Measurements from ENCODE around the gene PACS1.
"Not testable (repeated sequence)": the region's sequence is repeated elsewhere in the genome, so short reads cannot be mapped to it uniquely, and the experiment has no call there.

PACS1 gene

GRCh38 chr11:66274219-66274618 is 204.1 kb downstream of the PACS1 start:
- H3K9me3 ChIP-seq (ENCODE audit: insufficient read depth, low read depth, low read length), result no peaks in the 10 kb centered on the region
- H3K4me3 ChIP-seq (ENCODE audit: low read length, poor library complexity, severe bottlenecking), result no peak overlapping the region
- H2AFZ ChIP-seq (ENCODE audit: low read length), result no peak overlapping the region
- no peaks in the 10 kb centered on the region for H3K9me2 ChIP-seq (replicated peaks; ENCODE audit: low read depth, low read length)
- no peak overlapping the region for H3K9ac ChIP-seq (ENCODE audit: low read depth, low read length, poor library complexity, severe bottlenecking)
- H3K4me2 ChIP-seq (ENCODE audit: low read depth, low read length, poor library complexity, severe bottlenecking), result no peak overlapping the region
- H3K36me3 ChIP-seq (ENCODE audit: insufficient read depth, low read length), result peaks cover 42% of the 10 kb centered on the region; the same call in 1 of the 2 replicates
- TF ChIP-seq EZH2phosphoT487 (IDR thresholded peaks at IDR 0.05; ENCODE audit: borderline replicate concordance), result no peak
- TF ChIP-seq, protein P1, sequence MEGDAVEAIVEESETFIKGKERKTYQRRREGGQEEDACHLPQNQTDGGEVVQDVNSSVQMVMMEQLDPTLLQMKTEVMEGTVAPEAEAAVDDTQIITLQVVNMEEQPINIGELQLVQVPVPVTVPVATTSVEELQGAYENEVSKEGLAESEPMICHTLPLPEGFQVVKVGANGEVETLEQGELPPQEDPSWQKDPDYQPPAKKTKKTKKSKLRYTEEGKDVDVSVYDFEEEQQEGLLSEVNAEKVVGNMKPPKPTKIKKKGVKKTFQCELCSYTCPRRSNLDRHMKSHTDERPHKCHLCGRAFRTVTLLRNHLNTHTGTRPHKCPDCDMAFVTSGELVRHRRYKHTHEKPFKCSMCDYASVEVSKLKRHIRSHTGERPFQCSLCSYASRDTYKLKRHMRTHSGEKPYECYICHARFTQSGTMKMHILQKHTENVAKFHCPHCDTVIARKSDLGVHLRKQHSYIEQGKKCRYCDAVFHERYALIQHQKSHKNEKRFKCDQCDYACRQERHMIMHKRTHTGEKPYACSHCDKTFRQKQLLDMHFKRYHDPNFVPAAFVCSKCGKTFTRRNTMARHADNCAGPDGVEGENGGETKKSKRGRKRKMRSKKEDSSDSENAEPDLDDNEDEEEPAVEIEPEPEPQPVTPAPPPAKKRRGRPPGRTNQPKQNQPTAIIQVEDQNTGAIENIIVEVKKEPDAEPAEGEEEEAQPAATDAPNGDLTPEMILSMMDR (conservative IDR thresholded peaks at IDR 0.05; ENCODE audit: low read length), result no peak
- peaks cover 26% of the 10 kb centered on the region for H4K20me1 ChIP-seq (ENCODE audit: insufficient read depth, low read length, poor library complexity, severe bottlenecking)
- H3K27me3 ChIP-seq (ENCODE audit: insufficient read depth, low read length, poor library complexity, severe bottlenecking), result no peaks in the 10 kb centered on the region
- peaks cover 39% of the 10 kb centered on the region for H3K4me1 ChIP-seq (ENCODE audit: insufficient read depth, low read length, poor library complexity, severe bottlenecking)
- peaks cover 30% of the 10 kb centered on the region for H3K79me2 ChIP-seq (ENCODE audit: insufficient read depth, low read length)
- H3F3A ChIP-seq (ENCODE audit: low read depth), result no peaks in the 10 kb centered on the region

GRCh38 chr11:66275396-66275795 is 205.3 kb downstream of the PACS1 start:
- Histone ChIP-seq H3K4me2 (ENCODE audit: low read depth, low read length, poor library complexity, severe bottlenecking) (no peak overlapping the region), H3K27me3 (ENCODE audit: insufficient read depth, low read length, poor library complexity, severe bottlenecking) (no peaks in the 10 kb centered on the region), H2AFZ (ENCODE audit: low read length) (no peak overlapping the region), H3K4me3 (ENCODE audit: low read length, poor library complexity, severe bottlenecking) (no peak overlapping the region), H3F3A (ENCODE audit: low read depth) (no peaks in the 10 kb centered on the region), H3K79me2 (ENCODE audit: insufficient read depth, low read length) (peaks cover 18% of the 10 kb centered on the region), H3K9ac (ENCODE audit: low read depth, low read length, poor library complexity, severe bottlenecking) (no peak overlapping the region), H3K9me3 (ENCODE audit: insufficient read depth, low read depth, low read length) (no peaks in the 10 kb centered on the region), H4K20me1 (ENCODE audit: insufficient read depth, low read length, poor library complexity, severe bottlenecking) (peaks cover 16% of the 10 kb centered on the region), H3K9me2 (replicated peaks; ENCODE audit: low read depth, low read length) (no peaks in the 10 kb centered on the region), H3K4me1 (ENCODE audit: insufficient read depth, low read length, poor library complexity, severe bottlenecking) (peaks cover 28% of the 10 kb centered on the region), H3K36me3 (ENCODE audit: insufficient read depth, low read length) (peaks cover 42% of the 10 kb centered on the region; the same call in 1 of the 2 replicates)
- TF ChIP-seq, protein P1 (conservative IDR thresholded peaks at IDR 0.05; ENCODE audit: low read length), result no peak
- no peak for TF ChIP-seq EZH2phosphoT487 (IDR thresholded peaks at IDR 0.05; ENCODE audit: borderline replicate concordance)

GRCh38 chr11:66275984-66276612 is 206.0 kb downstream of the PACS1 start:
- Histone ChIP-seq H2AFZ (ENCODE audit: low read length) (no peak overlapping the region), H3K4me1 (ENCODE audit: insufficient read depth, low read length, poor library complexity, severe bottlenecking) (peaks cover 22% of the 10 kb centered on the region), H3K79me2 (ENCODE audit: insufficient read depth, low read length) (peaks cover 11% of the 10 kb centered on the region; the same call in 1 of the 2 replicates), H3K9ac (ENCODE audit: low read depth, low read length, poor library complexity, severe bottlenecking) (no peak overlapping the region), H3K9me3 (ENCODE audit: insufficient read depth, low read depth, low read length) (no peaks in the 10 kb centered on the region), H3K36me3 (ENCODE audit: insufficient read depth, low read length) (peaks cover 42% of the 10 kb centered on the region; the same call in 1 of the 2 replicates), H3K4me2 (ENCODE audit: low read depth, low read length, poor library complexity, severe bottlenecking) (no peak overlapping the region), H3K27me3 (ENCODE audit: insufficient read depth, low read length, poor library complexity, severe bottlenecking) (no peaks in the 10 kb centered on the region), H4K20me1 (ENCODE audit: insufficient read depth, low read length, poor library complexity, severe bottlenecking) (peaks cover 9% of the 10 kb centered on the region), H3K9me2 (replicated peaks; ENCODE audit: low read depth, low read length) (no peaks in the 10 kb centered on the region), H3F3A (ENCODE audit: low read depth) (no peaks in the 10 kb centered on the region), H3K4me3 (ENCODE audit: low read length, poor library complexity, severe bottlenecking) (no peak overlapping the region)
- TF ChIP-seq EZH2phosphoT487 (IDR thresholded peaks at IDR 0.05; ENCODE audit: borderline replicate concordance), result no peak
- TF ChIP-seq, protein P1 (conservative IDR thresholded peaks at IDR 0.05; ENCODE audit: low read length), result no peak

DNA sequence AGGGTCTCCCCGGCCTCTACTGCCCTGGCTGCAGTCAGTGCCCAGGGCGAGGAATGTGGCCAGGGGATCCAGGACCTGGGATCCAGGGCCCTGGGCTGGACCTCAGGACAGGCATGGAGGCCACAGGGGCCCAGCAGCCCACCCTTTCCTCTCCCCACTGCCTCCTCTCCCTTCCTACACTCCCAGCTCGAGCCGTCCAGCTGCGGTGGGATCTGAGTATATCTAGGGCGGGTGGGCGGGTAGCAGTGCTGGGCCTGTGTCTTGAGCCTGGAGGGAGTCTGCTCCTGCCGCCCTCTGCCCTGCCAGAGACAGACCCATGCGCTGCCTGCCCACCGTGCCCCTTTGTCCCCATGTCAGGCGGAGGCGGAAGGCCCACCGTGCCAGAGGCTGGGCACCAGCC is 206.5 kb downstream of the PACS1 start:
- H3K4me3 ChIP-seq (ENCODE audit: low read length, poor library complexity, severe bottlenecking); H3K27me3 ChIP-seq (ENCODE audit: insufficient read depth, low read length, poor library complexity, severe bottlenecking); H4K20me1 ChIP-seq (ENCODE audit: insufficient read depth, low read length, poor library complexity, severe bottlenecking); H3K4me2 ChIP-seq (ENCODE audit: low read depth, low read length, poor library complexity, severe bottlenecking); H3K9me2 ChIP-seq (replicated peaks; ENCODE audit: low read depth, low read length); H3K9me3 ChIP-seq (ENCODE audit: insufficient read depth, low read depth, low read length); H3K9ac ChIP-seq (ENCODE audit: low read depth, low read length, poor library complexity, severe bottlenecking); H2AFZ ChIP-seq (ENCODE audit: low read length); H3F3A ChIP-seq (ENCODE audit: low read depth); H3K79me2 ChIP-seq (ENCODE audit: insufficient read depth, low read length): not testable (repeated sequence)
- Histone ChIP-seq H3K36me3 (ENCODE audit: insufficient read depth, low read length) (peaks cover 42% of the 10 kb centered on the region; the same call in 1 of the 2 replicates), H3K4me1 (ENCODE audit: insufficient read depth, low read length, poor library complexity, severe bottlenecking) (peaks cover 21% of the 10 kb centered on the region)

- peak overlapping the region; percentile 62 for H3K4me3 ChIP-seq (ENCODE audit: low read length, poor library complexity, severe bottlenecking)
Measured at GRCh38 chr11:66277064-66277463, 207.0 kb downstream of the PACS1 start.

More at GRCh38 chr11:66277064-66277463, 207.0 kb downstream of the PACS1 start:
- Histone ChIP-seq H3K4me1 (ENCODE audit: insufficient read depth, low read length, poor library complexity, severe bottlenecking) (peaks cover 16% of the 10 kb centered on the region), H3K36me3 (ENCODE audit: insufficient read depth, low read length) (peaks cover 37% of the 10 kb centered on the region; the same call in 1 of the 2 replicates), H3K4me2 (ENCODE audit: low read depth, low read length, poor library complexity, severe bottlenecking) (peak overlapping the region; percentile 73)
- H3K9me3 ChIP-seq (ENCODE audit: insufficient read depth, low read depth, low read length); H3K9ac ChIP-seq (ENCODE audit: low read depth, low read length, poor library complexity, severe bottlenecking); H3F3A ChIP-seq (ENCODE audit: low read depth); H2AFZ ChIP-seq (ENCODE audit: low read length); H3K9me2 ChIP-seq (replicated peaks; ENCODE audit: low read depth, low read length); H3K79me2 ChIP-seq (ENCODE audit: insufficient read depth, low read length); H3K27me3 ChIP-seq (ENCODE audit: insufficient read depth, low read length, poor library complexity, severe bottlenecking); H4K20me1 ChIP-seq (ENCODE audit: insufficient read depth, low read length, poor library complexity, severe bottlenecking): not testable (repeated sequence)
